Osteoblast (primary cell): ENCODE measurements around the gene AOPEP. TPM values are rescaled to one million over a fixed set of nuclear protein-coding genes. Genes with fewer than 3 reads are reported as not detected.

Experiments
- DNase-seq: peaks from one replicate; pipeline ENCODE4 v3.0.0; 2011; ENCODE audit warnings: low spot score, mixed read lengths; ENCODE audit not compliant: insufficient read length; ENCODE audit errors: missing footprints
- H2AFZ ChIP-seq: 2 replicates; pipeline ENCODE4 v1.6.0; 2011; ENCODE audit warnings: mild to moderate bottlenecking, low read length
- H3K27ac ChIP-seq: 2 replicates; pipeline ENCODE4 v1.5.1; 2011; ENCODE audit warnings: mild to moderate bottlenecking, low read depth, low read length, moderate library complexity
- H3K27me3 ChIP-seq: 2 replicates; pipeline ENCODE4 v1.6.0; 2012; ENCODE audit warnings: mild to moderate bottlenecking, control low read depth, inconsistent platforms, low read length, moderate library complexity; ENCODE audit not compliant: insufficient read depth
- H3K36me3 ChIP-seq: 2 replicates; pipeline ENCODE4 v1.5.1; 2011; ENCODE audit warnings: mild to moderate bottlenecking, low read length, control low read depth, moderate library complexity; ENCODE audit not compliant: insufficient read depth
- H3K4me1 ChIP-seq: 2 replicates; pipeline ENCODE4 v1.5.1; 2011; ENCODE audit warnings: mild to moderate bottlenecking, low read length, control low read depth, moderate library complexity; ENCODE audit not compliant: insufficient read depth
- H3K4me2 ChIP-seq: 2 replicates; pipeline ENCODE4 v1.6.0; 2011; ENCODE audit warnings: mild to moderate bottlenecking, low read length; ENCODE audit not compliant: insufficient read depth
- H3K4me3 ChIP-seq: fragments of 200-600 bp; sonication (generic); 3 replicates; pipeline ENCODE4 v1.5.1; 2012; ENCODE audit warnings: mild to moderate bottlenecking, low read length, inconsistent platforms; ENCODE audit not compliant: insufficient read depth
- H3K79me2 ChIP-seq: 2 replicates; pipeline ENCODE4 v1.6.0; 2012; ENCODE audit warnings: mild to moderate bottlenecking, low read length, control low read depth, inconsistent platforms; ENCODE audit not compliant: insufficient read depth
- H3K9me3 ChIP-seq: 2 replicates; pipeline ENCODE4 v1.5.1; 2011; ENCODE audit warnings: low read depth, low read length, control low read depth
- H4K20me1 ChIP-seq: 2 replicates; pipeline ENCODE4 v1.6.0; 2012; ENCODE audit warnings: mild to moderate bottlenecking, low read length, control low read depth; ENCODE audit not compliant: insufficient read depth
- CTCF ChIP-seq: IDR thresholded peaks from 2 replicates; pipeline ENCODE4 v1.5.1; 2011; ENCODE audit warnings: mild to moderate bottlenecking, low read depth, low read length, moderate library complexity; ENCODE audit errors: extremely low read depth
- total RNA-seq: library from RNA; depleted of rRNA; stranded (reverse); fragments of >200 nt; gene quantifications from 2 replicates; pipeline ENCODE4 v1.2.3, GENCODE V29; 2012

The AOPEP gene
- total RNA-seq, 1 donor: 131 TPM

GRCh38 chr9:94687451-94687850, 39.0 kb upstream of the AOPEP start:
- TF ChIP-seq CTCF: no peak
- no peak for DNase-seq
- no peaks in the 10 kb centered on the region for H3K27me3 ChIP-seq
- H3K4me3 ChIP-seq: no peak overlapping the region
- no peaks in the 10 kb centered on the region for H3K4me1 ChIP-seq
- H2AFZ ChIP-seq: no peak overlapping the region
- no peak overlapping the region for H3K27ac ChIP-seq
- no peaks in the 10 kb centered on the region for H3K79me2 ChIP-seq
- no peaks in the 10 kb centered on the region for H3K9me3 ChIP-seq
- H3K4me2 ChIP-seq: no peak overlapping the region
- no peaks in the 10 kb centered on the region for H3K36me3 ChIP-seq
- no peaks in the 10 kb centered on the region for H4K20me1 ChIP-seq

GRCh38 chr9:94690344-94690743, 36.2 kb upstream of the AOPEP start:
- no peak overlapping the region for H3K4me2 ChIP-seq
- no peak for TF ChIP-seq CTCF

GRCh38 chr9:94692601-94693000, 33.9 kb upstream of the AOPEP start:
- Histone ChIP-seq H3K27me3 (peaks cover 7% of the 10 kb centered on the region), H3K36me3 (no peaks in the 10 kb centered on the region), H3K79me2 (no peaks in the 10 kb centered on the region), H3K4me3 (no peak overlapping the region), H3K4me1 (no peaks in the 10 kb centered on the region), H2AFZ (no peak overlapping the region), H4K20me1 (no peaks in the 10 kb centered on the region), H3K9me3 (no peaks in the 10 kb centered on the region), H3K4me2 (no peak overlapping the region), H3K27ac (no peak overlapping the region)
- no peak for DNase-seq
- no peak for TF ChIP-seq CTCF

More at GRCh38 chr9:94690344-94690743, 36.2 kb upstream of the AOPEP start:
- no peaks in the 10 kb centered on the region for H4K20me1 ChIP-seq
- no peak for DNase-seq
- no peaks in the 10 kb centered on the region for H3K4me1 ChIP-seq
- H3K27ac ChIP-seq: no peak overlapping the region
- peaks cover 7% of the 10 kb centered on the region for H3K27me3 ChIP-seq
- H2AFZ ChIP-seq: no peak overlapping the region
- no peaks in the 10 kb centered on the region for H3K9me3 ChIP-seq
- H3K4me3 ChIP-seq: no peak overlapping the region
- no peaks in the 10 kb centered on the region for H3K79me2 ChIP-seq
- no peaks in the 10 kb centered on the region for H3K36me3 ChIP-seq

GRCh38 chr9:94693485-94694204, 32.9 kb upstream of the AOPEP start:
- no peak for TF ChIP-seq CTCF
- H3K36me3 ChIP-seq: no peaks in the 10 kb centered on the region
- no peak overlapping the region for H3K4me2 ChIP-seq
- no peaks in the 10 kb centered on the region for H4K20me1 ChIP-seq
- H2AFZ ChIP-seq: no peak overlapping the region
- no peak overlapping the region for H3K27ac ChIP-seq
- peaks cover 5% of the 10 kb centered on the region for H3K4me1 ChIP-seq
- no peaks in the 10 kb centered on the region for H3K9me3 ChIP-seq
- DNase-seq: no peak
- H3K27me3 ChIP-seq: peaks cover 7% of the 10 kb centered on the region
- H3K79me2 ChIP-seq: no peaks in the 10 kb centered on the region
- H3K4me3 ChIP-seq: no peak overlapping the region
